A549 (cell line): ENCODE results near the gene TMEM198. TPM values are rescaled to one million over a fixed set of nuclear protein-coding genes. Genes with fewer than 3 reads are reported as not detected.

ENCODE experiments used
- ATAC-seq, 2 experiments: fragments of 200-7000 bp in 1 of 2; fragments of >200 bp in 1 of 2; cut with Nextera tagmentation in 1 of 2; cut with Tn5 transposase in 1 of 2; 3 replicates each; pipeline versions ENCODE4 v1.8.0 to v1.9.1; 2018 to 2020; ENCODE audit warnings: mild to moderate bottlenecking in 1 of 2, moderate library complexity in 1 of 2
- CTCF ChIA-PET: fragments of 300-600 bp; sonication (Branson Sonifier 250); formaldehyde crosslinking; extraction: SDS; loops from one replicate; lab custom pipeline; 2021; ENCODE audit warnings: antibody characterized with exemption, inconsistent platforms; lab: Yijun Ruan, JAX
- POLR2A ChIA-PET: fragments of 350-600 bp; formaldehyde crosslinking; extraction: SDS; loops from one replicate; lab custom pipeline; 2021; ENCODE audit warnings: antibody characterized with exemption, inconsistent platforms; lab: Yijun Ruan, JAX
- DNase-seq, 2 experiments: peaks; one replicate each; pipeline versions ENCODE4 v3.0.0 to v3.0.0-alpha.2; 2011 to 2016; ENCODE audit warnings: low read depth in 1 of 2, low spot score in 1 of 2
- FAIRE-seq: peaks from 2 replicates; lab custom pipeline; 2011; peaks lifted over from hg19 to GRCh38; lab: Jason Lieb, UNC
- H3K27ac ChIP-seq, 2 experiments: fragments of >200 bp; sonication (Bioruptor Twin); formaldehyde crosslinking; 3 replicates each; pipeline ENCODE4 v1.5.1; 2016 to 2017
- H3K4me1 ChIP-seq: fragments of >200 bp; sonication (Bioruptor Twin); formaldehyde crosslinking; 3 replicates; pipeline ENCODE4 v1.6.1; 2016
- H3K4me2 ChIP-seq: fragments of >200 bp; sonication (Bioruptor Twin); formaldehyde crosslinking; 3 replicates; pipeline ENCODE4 v1.6.1; 2016
- H3K4me3 ChIP-seq: fragments of >200 bp; sonication (Bioruptor Twin); formaldehyde crosslinking; 3 replicates; pipeline ENCODE4 v1.5.1; 2016
- H3K9me3 ChIP-seq: fragments of >200 bp; sonication (Bioruptor Twin); formaldehyde crosslinking; 3 replicates; pipeline ENCODE4 v1.6.1; 2016
- CTCF ChIP-seq: fragments of >200 bp; sonication (Bioruptor Twin); formaldehyde crosslinking; IDR thresholded peaks from 3 replicates; pipeline ENCODE4 v1.5.1; 2016
- EHMT2 ChIP-seq: fragments of 200-600 bp; sonication (generic); IDR thresholded peaks from 2 replicates; pipeline ENCODE4 v1.6.1; 2016; ENCODE audit warnings: antibody characterized with exemption, low read depth, mild to moderate bottlenecking, moderate library complexity
- FOSL2 ChIP-seq, 2 experiments: fragments of 450-650 bp in 1 of 2; fragments of >200 bp in 1 of 2; sonication (Bioruptor Twin) in 1 of 2; formaldehyde crosslinking; IDR thresholded peaks; 2 replicates each; pipeline versions ENCODE4 v1.5.0 to v1.6.1; 2016 to 2020; ENCODE audit warnings: mild to moderate bottlenecking in 1 of 2, moderate library complexity in 1 of 2
- HEYL ChIP-seq: fragments of 250-450 bp; sonication (Bioruptor Pico); IDR thresholded peaks from 2 replicates; pipeline ENCODE4 v1.8.0; 2021; ENCODE audit warnings: mild to moderate bottlenecking, moderate library complexity
- JUN ChIP-seq, 2 experiments: fragments of >200 bp; sonication (Bioruptor Twin); formaldehyde crosslinking; IDR thresholded peaks; 2 replicates in 1 of 2; 3 replicates in 1 of 2; pipeline ENCODE4 v1.6.1; 2016 to 2017
- MAX ChIP-seq: IDR thresholded peaks from 2 replicates; pipeline ENCODE4 v1.6.1; 2012
- MAZ ChIP-seq: fragments of 150-350 bp; IDR thresholded peaks from 2 replicates; pipeline ENCODE4 v1.6.1; 2014; ENCODE audit warnings: antibody characterized with exemption, low read depth, low read length, borderline replicate concordance
- NPAS2 ChIP-seq: fragments of 250-450 bp; sonication (Bioruptor Pico); IDR thresholded peaks from 2 replicates; pipeline ENCODE4 v1.8.0; 2022; ENCODE audit warnings: mild to moderate bottlenecking, moderate library complexity, borderline replicate concordance
- RFX5 ChIP-seq: fragments of 450-650 bp; IDR thresholded peaks from 2 replicates; pipeline ENCODE4 v1.7.1; 2014; ENCODE audit warnings: antibody characterized with exemption, mild to moderate bottlenecking, moderate library complexity
- RNF2 ChIP-seq: fragments of 200-600 bp; sonication (generic); IDR thresholded peaks from 2 replicates; pipeline ENCODE4 v1.6.1; 2016; ENCODE audit warnings: low read depth, mild to moderate bottlenecking, antibody characterized with exemption, moderate library complexity, borderline replicate concordance
- SREBF2 ChIP-seq: fragments of 450-650 bp; IDR thresholded peaks from 2 replicates; pipeline ENCODE4 v1.6.1; 2014; ENCODE audit warnings: mild to moderate bottlenecking, moderate library complexity
- TFCP2L1 ChIP-seq: fragments of 250-450 bp; sonication (Bioruptor Pico); IDR thresholded peaks from 2 replicates; pipeline ENCODE4 v1.5.0; 2021; ENCODE audit warnings: mild to moderate bottlenecking
- TP53 ChIP-seq: fragments of 250-450 bp; sonication (Bioruptor Pico); IDR thresholded peaks from 2 replicates; pipeline ENCODE4 v1.5.0; 2021; ENCODE audit warnings: mild to moderate bottlenecking, moderate library complexity
- ZC3H11A ChIP-seq: fragments of 450-650 bp; IDR thresholded peaks from 2 replicates; pipeline ENCODE4 v1.6.1; 2014; ENCODE audit warnings: antibody characterized with exemption, mild to moderate bottlenecking
- WGBS: methylation state at CpG from one replicate; pipeline ENCODE4 v1.1.6; 2017; ENCODE audit errors: missing lambda C conversion rate; 5-methylcytosine and 5-hydroxymethylcytosine counted together
- polyA minus RNA-seq: library from RNA; depleted of rRNA, polyadenylated mRNA; stranded (reverse); fragments of >200 nt; gene quantifications from 2 replicates; pipeline ENCODE4 v1.2.3, GENCODE V29; 2011; rRNA and poly(A)+ RNA removed
- polyA plus RNA-seq, 4 experiments: library from polyadenylated mRNA; depleted of rRNA in 3 of 4; stranded (reverse); fragments of >200 nt; fragmentation: RNase III in 1 of 4; extraction: RNeasy Plus Mini Kit Qiagen cat#74134 plus additional on column Dnase treatment in 1 of 4; gene quantifications; 2 replicates in 3 of 4; 3 replicates in 1 of 4; pipeline ENCODE4 v1.2.3, GENCODE V29; 2011 to 2017
- TF ChIP-seq, protein P1 (sequence below): fragments of 200-600 bp; sonication (generic); IDR thresholded peaks from 2 replicates; pipeline ENCODE4 v1.6.1; 2016; ENCODE audit warnings: antibody characterized with exemption, mild to moderate bottlenecking, moderate library complexity
- TF ChIP-seq, protein P2 (sequence below): IDR thresholded peaks from 2 replicates; pipeline ENCODE4 v1.6.1; 2012; ENCODE audit warnings: low read depth, borderline replicate concordance

The TMEM198 gene
- polyA plus RNA-seq (2011; rRNA removed) = 0.31 and 0.33 TPM in 2 replicates
- 0.40 and 0.45 TPM in 2 replicates for polyA plus RNA-seq (2012; cell fraction: cytosol; rRNA removed)
- polyA plus RNA-seq (2012; cell fraction: nucleus; rRNA removed) = 3.2 and 3.3 TPM in 2 replicates
- 0.26 to 0.42 TPM (median 0.37 TPM) in 3 replicates for polyA plus RNA-seq (2017; fragmentation: RNase III; extraction: RNeasy Plus Mini Kit Qiagen cat#74134 plus additional on column Dnase treatment)
- 0.44 and 0.83 TPM in 2 replicates for polyA minus RNA-seq

- ATAC-seq (peak; percentile 66 to 78), FAIRE-seq (no peak)
- 2% methylated on average over 21 of the region's 75 CpGs for WGBS
- Histone ChIP-seq H3K4me1 (peaks cover 12% of the 10 kb centered on the region), H3K27ac (peak within 1 kb of the TSS; percentile 58 to 89), H3K4me2 (peak within 1 kb of the TSS; percentile 89), H3K9me3 (no peaks in the 10 kb centered on the region)
- TF ChIP-seq MAZ (peak; percentile 94; the same call in 1 of the 2 replicates), EHMT2 (peak; percentile 78), RFX5 (peak; percentile 56; the same call in 1 of the 2 replicates), HEYL (CRISPR knock-in tag) (no peak), MAX (peak; percentile 50; the same call in 1 of the 2 replicates), NPAS2 (CRISPR knock-in tag) (no peak), FOSL2 (IDR thresholded peaks at IDR 0.05) (no peak), FOSL2 (CRISPR knock-in tag; IDR thresholded peaks at IDR 0.05) (peak; percentile 59; the same call in 1 of the 2 replicates)
- TF ChIP-seq, protein P1, sequence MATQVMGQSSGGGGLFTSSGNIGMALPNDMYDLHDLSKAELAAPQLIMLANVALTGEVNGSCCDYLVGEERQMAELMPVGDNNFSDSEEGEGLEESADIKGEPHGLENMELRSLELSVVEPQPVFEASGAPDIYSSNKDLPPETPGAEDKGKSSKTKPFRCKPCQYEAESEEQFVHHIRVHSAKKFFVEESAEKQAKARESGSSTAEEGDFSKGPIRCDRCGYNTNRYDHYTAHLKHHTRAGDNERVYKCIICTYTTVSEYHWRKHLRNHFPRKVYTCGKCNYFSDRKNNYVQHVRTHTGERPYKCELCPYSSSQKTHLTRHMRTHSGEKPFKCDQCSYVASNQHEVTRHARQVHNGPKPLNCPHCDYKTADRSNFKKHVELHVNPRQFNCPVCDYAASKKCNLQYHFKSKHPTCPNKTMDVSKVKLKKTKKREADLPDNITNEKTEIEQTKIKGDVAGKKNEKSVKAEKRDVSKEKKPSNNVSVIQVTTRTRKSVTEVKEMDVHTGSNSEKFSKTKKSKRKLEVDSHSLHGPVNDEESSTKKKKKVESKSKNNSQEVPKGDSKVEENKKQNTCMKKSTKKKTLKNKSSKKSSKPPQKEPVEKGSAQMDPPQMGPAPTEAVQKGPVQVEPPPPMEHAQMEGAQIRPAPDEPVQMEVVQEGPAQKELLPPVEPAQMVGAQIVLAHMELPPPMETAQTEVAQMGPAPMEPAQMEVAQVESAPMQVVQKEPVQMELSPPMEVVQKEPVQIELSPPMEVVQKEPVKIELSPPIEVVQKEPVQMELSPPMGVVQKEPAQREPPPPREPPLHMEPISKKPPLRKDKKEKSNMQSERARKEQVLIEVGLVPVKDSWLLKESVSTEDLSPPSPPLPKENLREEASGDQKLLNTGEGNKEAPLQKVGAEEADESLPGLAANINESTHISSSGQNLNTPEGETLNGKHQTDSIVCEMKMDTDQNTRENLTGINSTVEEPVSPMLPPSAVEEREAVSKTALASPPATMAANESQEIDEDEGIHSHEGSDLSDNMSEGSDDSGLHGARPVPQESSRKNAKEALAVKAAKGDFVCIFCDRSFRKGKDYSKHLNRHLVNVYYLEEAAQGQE = peak; percentile 93
- TF ChIP-seq, all 56 proteins: peak for 6
- peak; percentile 87 to 96 for DNase-seq
- peak within 1 kb of the TSS; percentile 61 for H3K4me3 ChIP-seq
- CTCF ChIA-PET = interaction anchor here (1.2 to 79.1 kb wide), 11 partner anchors 9 to 146 kb away, joined by 3 to 3291 read pairs (median 7); partner anchors contain the start of genes ASIC4, GMPPA, SPEG and STK11IP
- POLR2A ChIA-PET = interaction anchor here (1.3 to 1.7 kb wide), 2 partner anchors 9 to 54 kb away, joined by 3 to 5 read pairs; partner anchors contain the start of gene STK11IP
These were observed at the start of gene TMEM198, which contains the start of gene CHPF for GRCh38 chr2:219543596-219544358. Gene TMEM198 (plus strand): TSS chr2:219544028. CDS start chr2:219544728, 700 bp downstream. Gene CHPF (minus strand): TSS chr2:219543809. CDS start chr2:219543538, 271 bp downstream.

DNA sequence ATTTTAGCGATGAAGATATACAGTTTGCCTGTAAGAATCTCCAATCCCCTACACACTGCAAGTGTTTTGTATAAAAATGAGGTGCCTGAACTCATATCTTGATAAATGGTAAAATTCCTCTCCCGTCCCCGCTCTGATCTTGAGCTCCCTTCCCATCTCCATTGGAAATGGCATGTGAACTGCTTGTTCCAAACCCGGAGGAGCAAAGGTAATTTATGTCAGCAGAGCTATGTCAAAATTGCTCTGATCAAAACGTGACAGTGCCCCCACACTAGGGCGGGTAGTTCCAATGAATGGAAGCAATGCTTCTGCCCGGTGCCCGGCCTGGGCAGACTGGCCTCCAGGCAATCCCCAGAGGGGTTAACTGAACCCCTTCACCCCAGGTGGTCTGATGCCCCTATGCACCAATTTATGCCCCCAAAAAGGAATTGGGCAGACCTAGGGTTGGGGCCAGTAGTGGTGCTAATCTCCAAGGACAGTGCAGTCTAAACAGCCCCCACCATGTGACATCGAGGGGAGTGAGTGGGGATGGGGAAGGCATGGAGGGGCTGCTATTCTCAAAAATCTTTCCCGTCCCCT, 48.8 kb upstream of the TMEM198 start:
- H3K4me3 ChIP-seq = no peak overlapping the region
- WGBS = 4% methylated on average over 10 of the region's 10 CpGs
- no peak overlapping the region for H3K27ac ChIP-seq
- no peak for DNase-seq
- no peaks in the 10 kb centered on the region for H3K9me3 ChIP-seq
- ChIA-PET POLR2A (no interaction called here), CTCF (interaction anchor here (0.7 to 89.4 kb wide), 11 partner anchors 11 to 470 kb away, joined by 3 to 3291 read pairs (median 5); partner anchors contain the start of genes ASIC4, CHPF, GMPPA and SPEG)
- peaks cover 21% of the 10 kb centered on the region; the same call in 2 of the 3 replicates for H3K4me1 ChIP-seq
- no peak for FAIRE-seq
- H3K4me2 ChIP-seq = peak overlapping the region; percentile 19; the same call in 1 of the 3 replicates
- no peak for ATAC-seq
- TF ChIP-seq TP53 = no peak
- no peak for TF ChIP-seq JUN (IDR thresholded peaks at IDR 0.05)
- no peak for TF ChIP-seq SREBF2
- TF ChIP-seq RNF2 = no peak

- ATAC-seq = peak in 1 of 2 experiments; percentile 42; a peak in 3 of 6 replicates
- FAIRE-seq = no peak
- TF ChIP-seq, protein P2, sequence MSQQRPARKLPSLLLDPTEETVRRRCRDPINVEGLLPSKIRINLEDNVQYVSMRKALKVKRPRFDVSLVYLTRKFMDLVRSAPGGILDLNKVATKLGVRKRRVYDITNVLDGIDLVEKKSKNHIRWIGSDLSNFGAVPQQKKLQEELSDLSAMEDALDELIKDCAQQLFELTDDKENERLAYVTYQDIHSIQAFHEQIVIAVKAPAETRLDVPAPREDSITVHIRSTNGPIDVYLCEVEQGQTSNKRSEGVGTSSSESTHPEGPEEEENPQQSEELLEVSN = no peak
- TF ChIP-seq TFCP2L1 (CRISPR knock-in tag) (no peak), CTCF (peak; percentile 57), ZC3H11A (no peak)
- TF ChIP-seq, protein P1 = peak; percentile 53; the same call in 1 of the 2 replicates
These were observed 48.2 kb upstream of the TMEM198 start for GRCh38 chr2:219495531-219496122.

More at GRCh38 chr2:219495531-219496122, 48.2 kb upstream of the TMEM198 start:
- H3K27ac ChIP-seq = peak overlapping the region in 1 of 2 experiments; percentile 54; a peak in 1 of 6 replicates
- POLR2A ChIA-PET = interaction anchor here (0.6 kb wide), 1 partner anchor 103 kb away, joined by 3 read pairs; no protein-coding TSS in a partner anchor
- DNase-seq = peak; percentile 78 to 82
- CTCF ChIA-PET = interaction anchor here (0.6 to 89.4 kb wide), 12 partner anchors 11 to 1024 kb away, joined by 3 to 3291 read pairs (median 4); partner anchors contain the start of genes ASIC4, CHPF, GMPPA and SPEG
- peaks cover 22% of the 10 kb centered on the region; the same call in 2 of the 3 replicates for H3K4me1 ChIP-seq
- peak overlapping the region; percentile 19; the same call in 1 of the 3 replicates for H3K4me2 ChIP-seq
- WGBS = 66% methylated on average over 11 of the region's 14 CpGs
- H3K4me3 ChIP-seq = no peak overlapping the region
- H3K9me3 ChIP-seq = no peaks in the 10 kb centered on the region
